B cell (primary cell): ENCODE measurements around the gene HDAC11. TPM values are rescaled to one million over a fixed set of nuclear protein-coding genes. Genes with fewer than 3 reads are reported as not detected.

ENCODE experiments used
- ATAC-seq: fragments of 200-7000 bp; cut with Tn5 transposase; one replicate; pipeline ENCODE4 v1.10.0; 2021; ENCODE audit warnings: low read depth, mild to moderate bottlenecking, moderate number of reproducible peaks, moderate library complexity
- CTCF ChIA-PET: fragments of 350-600 bp; sonication (Branson Sonifier 250); formaldehyde crosslinking; loops from one replicate; lab custom pipeline; 2021; ENCODE audit warnings: antibody characterized with exemption, inconsistent platforms; lab: Charles Lee
- POLR2A ChIA-PET: fragments of 350-600 bp; sonication (Branson Sonifier 250); formaldehyde crosslinking; loops from one replicate; lab custom pipeline; 2021; ENCODE audit warnings: antibody characterized with exemption; lab: Charles Lee
- DNase-seq: peaks from one replicate; pipeline ENCODE4 v3.0.0; 2013
- H2AFZ ChIP-seq: 2 replicates; pipeline ENCODE4 v1.6.1; 2012; ENCODE audit warnings: mild to moderate bottlenecking, low read depth, low read length; ENCODE audit not compliant: insufficient read depth, poor library complexity, severe bottlenecking
- H3K27ac ChIP-seq, 2 donors: 1 replicate in 1 of 2; 2 replicates in 1 of 2; pipeline ENCODE4 v1.5.1; 2012 to 2013; ENCODE audit warnings: low read length in 2 of 2, mild to moderate bottlenecking in 2 of 2, moderate library complexity in 1 of 2
- H3K27me3 ChIP-seq, 4 experiments: fragments of 200-600 bp in 1 of 4; sonication (generic) in 1 of 4; replicated peaks in 1 of 4; 1 replicate in 2 of 4; 2 replicates in 2 of 4; pipeline versions ENCODE4 v1.6.1 to v1.7.0; 2013 to 2016; ENCODE audit warnings: low read length in 3 of 4, mild to moderate bottlenecking in 2 of 4, mixed read lengths in 1 of 4, moderate library complexity in 1 of 4; ENCODE audit not compliant: insufficient read depth in 4 of 4, control insufficient read depth in 3 of 4; ENCODE audit errors: control extremely low read depth in 1 of 4
- H3K36me3 ChIP-seq, 2 experiments: replicated peaks in 1 of 2; 1 replicate in 1 of 2; 2 replicates in 1 of 2; pipeline versions ENCODE4 v1.6.1 to v1.7.1; 2013; ENCODE audit warnings: low read length in 1 of 2; ENCODE audit not compliant: insufficient read depth in 2 of 2, control insufficient read depth in 1 of 2; ENCODE audit errors: control extremely low read depth in 1 of 2, extremely low read depth in 1 of 2
- H3K4me1 ChIP-seq, 2 donors: fragments of 200-600 bp in 1 of 2; sonication (generic) in 1 of 2; 1 replicate in 1 of 2; 2 replicates in 1 of 2; pipeline versions ENCODE4 v1.5.1 to v1.6.1; 2013 to 2017; ENCODE audit warnings: low read length in 2 of 2; ENCODE audit not compliant: control insufficient read depth in 2 of 2, insufficient read depth in 2 of 2
- H3K4me2 ChIP-seq: replicated peaks from 2 replicates; pipeline ENCODE3; 2012; ENCODE audit warnings: mild to moderate bottlenecking, low read depth, low read length; ENCODE audit not compliant: poor library complexity, severe bottlenecking
- H3K4me3 ChIP-seq, 5 experiments: fragments of 200-600 bp in 1 of 5; sonication (generic) in 1 of 5; 1 replicate in 3 of 5; 2 replicates in 2 of 5; pipeline versions ENCODE4 v1.5.1 to v1.7.0; 2011 to 2016; ENCODE audit warnings: low read length in 4 of 5, mild to moderate bottlenecking in 4 of 5, low read depth in 2 of 5, control low read depth in 1 of 5, moderate library complexity in 1 of 5; ENCODE audit not compliant: insufficient read depth in 1 of 5; ENCODE audit errors: control extremely low read depth in 1 of 5, extremely low read depth in 1 of 5
- H3K79me2 ChIP-seq: fragments of 200-600 bp; sonication (generic); one replicate; pipeline ENCODE4 v1.6.0; 2016; ENCODE audit warnings: low read length; ENCODE audit not compliant: control insufficient read depth, insufficient read depth
- H3K9ac ChIP-seq: fragments of 200-600 bp; sonication (generic); 2 replicates; pipeline ENCODE4 v1.6.1; 2017; ENCODE audit warnings: mild to moderate bottlenecking, low read length, moderate library complexity
- H3K9me3 ChIP-seq, 3 donors: one replicate each; pipeline versions ENCODE4 v1.6.1 to v1.7.1; 2013; ENCODE audit warnings: low read length in 2 of 3; ENCODE audit not compliant: control insufficient read depth in 2 of 3, insufficient read depth in 1 of 3; ENCODE audit errors: control extremely low read depth in 1 of 3
- H4K20me1 ChIP-seq: 2 replicates; pipeline ENCODE4 v1.6.0; 2012; ENCODE audit warnings: mild to moderate bottlenecking, low read length; ENCODE audit not compliant: insufficient read depth, control insufficient read depth, poor library complexity, severe bottlenecking
- H3K27ac Mint-ChIP-seq: one replicate; pipeline ENCODE4 v1.8.0; 2021; ENCODE audit warnings: mixed read lengths
- H3K27me3 Mint-ChIP-seq: one replicate; pipeline ENCODE4 v1.8.0; 2021; ENCODE audit warnings: mixed read lengths
- H3K4me1 Mint-ChIP-seq: one replicate; pipeline ENCODE4 v1.8.0; 2021; ENCODE audit warnings: mixed read lengths
- H3K4me3 Mint-ChIP-seq: one replicate; pipeline ENCODE4 v1.8.0; 2021; ENCODE audit warnings: mixed read lengths
- H3K9me3 Mint-ChIP-seq: one replicate; pipeline ENCODE4 v1.8.0; 2022; ENCODE audit warnings: mixed read lengths; ENCODE audit not compliant: insufficient read depth
- CTCF ChIP-seq: fragments of 200-600 bp; IDR thresholded peaks from one replicate; pipeline ENCODE4 v1.8.0; 2022; ENCODE audit warnings: antibody characterized with exemption, mild to moderate bottlenecking
- EZH2 ChIP-seq: IDR thresholded peaks from 2 replicates; pipeline ENCODE4 v1.6.1; 2012; ENCODE audit warnings: borderline replicate concordance, low read depth, mild to moderate bottlenecking, moderate library complexity, low read length; ENCODE audit not compliant: insufficient read depth, poor library complexity, severe bottlenecking
- WGBS: methylation state at CpG from one replicate; pipeline ENCODE4 v1.1.5; 2013; ENCODE audit warnings: missing lambda C conversion rate; ENCODE audit not compliant: insufficient coverage; 5-methylcytosine and 5-hydroxymethylcytosine counted together
- intact Hi-C: fragments of 100-400 bp; cut with micrococcal nuclease; formaldehyde crosslinking; loops from one replicate; pipeline ENCODE4 v1.10.0; 2022
- polyA plus RNA-seq: library from polyadenylated mRNA; depleted of rRNA; stranded (reverse); fragments of >200 nt; gene quantifications from 2 replicates; pipeline ENCODE4 v1.2.3, GENCODE V29; 2012
- total RNA-seq, 2 donors: library from RNA; stranded (reverse); fragments of 120-200 nt in 1 of 2; gene quantifications; 1 replicate in 1 of 2; 2 replicates in 1 of 2; pipeline versions ENCODE4 v1.2.3 to v1.2.4, GENCODE V29; 2013 to 2022

HDAC11 gene
- total and polyA plus RNA-seq, 2 donors (not counting 1 experiment from before 2014, with no cell fraction given) = 0.76 to 5.5 TPM

GRCh38 chr3:13532631-13533030, 52.5 kb downstream of the HDAC11 start:
- H3K27ac Mint-ChIP-seq = no peak overlapping the region
- DNase-seq (no peak), ATAC-seq (no peak)
- ChIA-PET CTCF (no interaction called here), POLR2A (no interaction called here)
- H3K9me3 Mint-ChIP-seq = peaks cover 2% of the 10 kb centered on the region
- H3K4me3 Mint-ChIP-seq = no peak overlapping the region
- H3K27me3 Mint-ChIP-seq = peaks cover 38% of the 10 kb centered on the region
- intact Hi-C loops = no loop called here
- Histone ChIP-seq H3K27me3 (peaks cover 0 to 19% (median 0%) of the 10 kb centered on the region in 4 experiments), H3K79me2 (no peaks in the 10 kb centered on the region), H3K27ac (no peak overlapping the region), H3K4me2 (no peak overlapping the region), H3K9me3 (peaks cover 0 to 9% (median 2%) of the 10 kb centered on the region in 3 donors), H4K20me1 (no peaks in the 10 kb centered on the region), H3K4me1 (peaks cover 0 to 3% of the 10 kb centered on the region in 2 donors), H2AFZ (no peak overlapping the region), H3K4me3 (no peak overlapping the region), H3K36me3 (no peaks in the 10 kb centered on the region), H3K9ac (no peak overlapping the region)
- H3K4me1 Mint-ChIP-seq = no peaks in the 10 kb centered on the region
- WGBS = 86% methylated on average over 1 of the region's 5 CpGs
- no peak for TF ChIP-seq EZH2
- TF ChIP-seq CTCF = no peak

- Histone ChIP-seq H3K4me3 (no peak overlapping the region), H2AFZ (no peak overlapping the region), H3K79me2 (no peaks in the 10 kb centered on the region), H3K27me3 (peaks cover 0 to 22% (median 0%) of the 10 kb centered on the region in 4 experiments), H3K9me3 (peaks cover 0 to 9% (median 2%) of the 10 kb centered on the region in 3 donors), H3K9ac (no peak overlapping the region), H3K4me1 (peaks cover 0 to 3% of the 10 kb centered on the region in 2 donors), H3K4me2 (no peak overlapping the region), H4K20me1 (no peaks in the 10 kb centered on the region), H3K27ac (no peak overlapping the region), H3K36me3 (no peaks in the 10 kb centered on the region)
- H3K4me1 Mint-ChIP-seq = no peaks in the 10 kb centered on the region
- intact Hi-C loops = no loop called here
- H3K9me3 Mint-ChIP-seq = peaks cover 2% of the 10 kb centered on the region
- H3K27me3 Mint-ChIP-seq = peaks cover 37% of the 10 kb centered on the region
- WGBS = 94% methylated on average over 8 of the region's 8 CpGs
- no peak overlapping the region for H3K4me3 Mint-ChIP-seq
- no peak overlapping the region for H3K27ac Mint-ChIP-seq
- DNase-seq (no peak), ATAC-seq (no peak)
- ChIA-PET CTCF (no interaction called here), POLR2A (no interaction called here)
- TF ChIP-seq CTCF (no peak), EZH2 (no peak)
Observed at GRCh38 chr3:13533885-13534301, 53.8 kb downstream of the HDAC11 start.
